Thymus (tissue), 11 donors: ENCODE results near the gene MARCHF9. TPM values are rescaled to one million over a fixed set of nuclear protein-coding genes. Genes with fewer than 3 reads are reported as not detected.

Experiments
- DNase-seq, 9 donors: peaks; one replicate each; pipeline ENCODE4 v3.0.0-alpha.2; 2013; ENCODE audit warnings: low spot score in 9 of 9, low read depth in 6 of 9, missing footprints in 1 of 9
- H3K27ac ChIP-seq, 2 donors: one replicate each; pipeline ENCODE4 v1.5.1; 2013; ENCODE audit warnings: control low read depth in 1 of 2, low read depth in 1 of 2, low read length in 1 of 2, mild to moderate bottlenecking in 1 of 2, moderate library complexity in 1 of 2
- H3K27me3 ChIP-seq, 2 donors: one replicate each; pipeline ENCODE4 v1.5.1; 2013; ENCODE audit warnings: low read length in 1 of 2; ENCODE audit not compliant: control insufficient read depth in 2 of 2, insufficient read depth in 1 of 2
- H3K36me3 ChIP-seq, 2 donors: one replicate each; pipeline ENCODE4 v1.5.1; 2013; ENCODE audit warnings: low read length in 1 of 2, mild to moderate bottlenecking in 1 of 2, moderate library complexity in 1 of 2; ENCODE audit not compliant: control insufficient read depth in 2 of 2, insufficient read depth in 2 of 2
- H3K4me1 ChIP-seq, 2 donors: one replicate each; pipeline ENCODE4 v1.5.1; 2013; ENCODE audit warnings: low read length in 2 of 2; ENCODE audit not compliant: control insufficient read depth in 2 of 2, insufficient read depth in 2 of 2
- H3K4me3 ChIP-seq, 2 donors: one replicate each; pipeline ENCODE4 v1.5.1; 2013; ENCODE audit warnings: low read length in 2 of 2, control low read depth in 1 of 2, mild to moderate bottlenecking in 1 of 2
- H3K9me3 ChIP-seq, 2 donors: one replicate each; pipeline ENCODE4 v1.5.1; 2013; ENCODE audit warnings: low read length in 1 of 2, mild to moderate bottlenecking in 1 of 2; ENCODE audit not compliant: control insufficient read depth in 2 of 2, insufficient read depth in 1 of 2
- WGBS: extraction: QIAGEN DNeasy Blood & Tissue Kit; methylation state at CpG from one replicate; pipeline ENCODE4 v1.1.7; 2013; 5-methylcytosine and 5-hydroxymethylcytosine counted together
- polyA plus RNA-seq: library from polyadenylated mRNA; stranded (reverse); fragments of 200-250 nt; gene quantifications from one replicate; pipeline ENCODE4 v1.2.3, GENCODE V29; 2013
- total RNA-seq: library from RNA; stranded (reverse); fragments of 120-200 nt; gene quantifications from one replicate; pipeline ENCODE4 v1.2.4, GENCODE V29; 2013
- donor health status: healthy.

Gene MARCHF9
- total and polyA plus RNA-seq, 2 donors = 10.7 to 54.9 TPM

GRCh38 chr12:57763881-57764661 lies 9.2 kb downstream of the MARCHF9 start:
- peaks cover 46 to 58% of the 10 kb centered on the region in 2 donors for H3K27me3 ChIP-seq
- 82% methylated on average over 6 of the region's 6 CpGs for WGBS
- H3K36me3 ChIP-seq = peaks cover 2 to 7% of the 10 kb centered on the region in 2 donors
- no peak for DNase-seq
- H3K27ac ChIP-seq = no peak overlapping the region
- peaks cover 10 to 29% of the 10 kb centered on the region in 2 donors for H3K4me1 ChIP-seq
- peaks cover 0 to 14% of the 10 kb centered on the region in 2 donors for H3K9me3 ChIP-seq
- no peak overlapping the region for H3K4me3 ChIP-seq

GRCh38 chr12:57764662-57765002 lies 9.7 kb downstream of the MARCHF9 start:
- Histone ChIP-seq H3K4me1 (peaks cover 10 to 29% of the 10 kb centered on the region in 2 donors), H3K9me3 (peaks cover 0 to 14% of the 10 kb centered on the region in 2 donors), H3K27ac (no peak overlapping the region), H3K36me3 (peaks cover 0 to 4% of the 10 kb centered on the region in 2 donors), H3K4me3 (peak overlapping the region in 1 of 2 donors; percentile 45), H3K27me3 (peaks cover 46 to 58% of the 10 kb centered on the region in 2 donors)
- DNase-seq = no peak
- 19% methylated on average over 17 of the region's 17 CpGs for WGBS

GRCh38 chr12:57765003-57765697 lies 10.2 kb downstream of the MARCHF9 start:
- WGBS = 2% methylated on average over 60 of the region's 60 CpGs
- peak overlapping the region; percentile 31 to 45 for H3K4me3 ChIP-seq
- peaks cover 0 to 14% of the 10 kb centered on the region in 2 donors for H3K9me3 ChIP-seq
- DNase-seq = peak in 1 of 9 donors; percentile 51
- H3K27ac ChIP-seq = no peak overlapping the region
- peaks cover 0 to 4% of the 10 kb centered on the region in 2 donors for H3K36me3 ChIP-seq
- H3K4me1 ChIP-seq = peaks cover 10 to 29% of the 10 kb centered on the region in 2 donors
- H3K27me3 ChIP-seq = peaks cover 46 to 58% of the 10 kb centered on the region in 2 donors

GRCh38 chr12:57765698-57766463 lies 11.0 kb downstream of the MARCHF9 start:
- WGBS = 5% methylated on average over 40 of the region's 40 CpGs
- peaks cover 0 to 14% of the 10 kb centered on the region in 2 donors for H3K9me3 ChIP-seq
- H3K36me3 ChIP-seq = peaks cover 0 to 4% of the 10 kb centered on the region in 2 donors
- DNase-seq = no peak
- peaks cover 10 to 31% of the 10 kb centered on the region in 2 donors for H3K4me1 ChIP-seq
- peak overlapping the region; percentile 31 to 45 for H3K4me3 ChIP-seq
- H3K27me3 ChIP-seq = peaks cover 46 to 58% of the 10 kb centered on the region in 2 donors
- no peak overlapping the region for H3K27ac ChIP-seq

GRCh38 chr12:57766464-57767304 lies 11.8 kb downstream of the MARCHF9 start, which contains the start of gene CYP27B1:
Gene CYP27B1, minus strand, starts transcription at chr12:57767078. Its CDS starts 37 bp downstream, at chr12:57767041.
- H3K4me3 ChIP-seq = peak within 1 kb of the TSS in 1 of 2 donors; percentile 45
- H3K36me3 ChIP-seq = peaks cover 0 to 4% of the 10 kb centered on the region in 2 donors
- H3K9me3 ChIP-seq = peaks cover 0 to 14% of the 10 kb centered on the region in 2 donors
- peaks cover 10 to 39% of the 10 kb centered on the region in 2 donors for H3K4me1 ChIP-seq
- H3K27ac ChIP-seq = no peak within 1 kb of the TSS
- DNase-seq = no peak
- WGBS = 13% methylated on average over 38 of the region's 38 CpGs
- peaks cover 46 to 58% of the 10 kb centered on the region in 2 donors for H3K27me3 ChIP-seq

GRCh38 chr12:57767305-57767698 lies 12.4 kb downstream of the MARCHF9 start:
- Histone ChIP-seq H3K4me3 (no peak overlapping the region), H3K36me3 (peaks cover 0 to 4% of the 10 kb centered on the region in 2 donors), H3K27ac (no peak overlapping the region), H3K9me3 (peaks cover 0 to 14% of the 10 kb centered on the region in 2 donors), H3K27me3 (peaks cover 46 to 63% of the 10 kb centered on the region in 2 donors), H3K4me1 (peaks cover 10 to 43% of the 10 kb centered on the region in 2 donors)
- no peak for DNase-seq

- H3K4me3 ChIP-seq = no peak overlapping the region
- peaks cover 0 to 14% of the 10 kb centered on the region in 2 donors for H3K9me3 ChIP-seq
- DNase-seq = no peak
- no peak overlapping the region for H3K27ac ChIP-seq
- WGBS = 98% methylated on average over 3 of the region's 3 CpGs
- H3K4me1 ChIP-seq = peaks cover 13 to 49% of the 10 kb centered on the region in 2 donors
- H3K36me3 ChIP-seq = peaks cover 0 to 4% of the 10 kb centered on the region in 2 donors
- peaks cover 46 to 65% of the 10 kb centered on the region in 2 donors for H3K27me3 ChIP-seq
Measured at GRCh38 chr12:57767876-57768275, 13.0 kb downstream of the MARCHF9 start.

- Histone ChIP-seq H3K4me1 (peaks cover 17 to 52% of the 10 kb centered on the region in 2 donors), H3K4me3 (no peak overlapping the region), H3K9me3 (peaks cover 0 to 18% of the 10 kb centered on the region in 2 donors), H3K27me3 (peaks cover 35 to 56% of the 10 kb centered on the region in 2 donors), H3K36me3 (peaks cover 0 to 4% of the 10 kb centered on the region in 2 donors), H3K27ac (no peak overlapping the region)
- DNase-seq = no peak
- WGBS = 97% methylated on average over 11 of the region's 11 CpGs
Measured at GRCh38 chr12:57769594-57769993, 14.7 kb downstream of the MARCHF9 start.
